H9 (cell line): ENCODE data around the gene TTC28. TPM values are rescaled to one million over a fixed set of nuclear protein-coding genes. Genes with fewer than 3 reads are reported as not detected.

ENCODE experiments used
- DNase-seq: peaks from one replicate; pipeline ENCODE4 v3.0.0-alpha.2; 2017
- H2AFZ ChIP-seq: one replicate; pipeline ENCODE4 v1.6.1; 2013; ENCODE audit warnings: mild to moderate bottlenecking, low read length, control low read depth, moderate library complexity
- H2AK5ac ChIP-seq: 2 replicates; pipeline ENCODE4 v1.6.1; 2013; ENCODE audit warnings: low read length, control low read depth, mixed read lengths; ENCODE audit not compliant: insufficient read length
- H2BK120ac ChIP-seq: one replicate; pipeline ENCODE4 v1.6.1; 2013; ENCODE audit warnings: low read depth, mild to moderate bottlenecking, low read length, control low read depth, inconsistent platforms; ENCODE audit not compliant: poor library complexity, severe bottlenecking
- H2BK12ac ChIP-seq: 2 replicates; pipeline ENCODE4 v1.6.1; 2013; ENCODE audit warnings: low read length, control low read depth, mixed read lengths, low read depth; ENCODE audit not compliant: insufficient read length
- H2BK15ac ChIP-seq: 2 replicates; pipeline ENCODE4 v1.6.1; 2013; ENCODE audit warnings: low read depth, low read length, control low read depth
- H2BK20ac ChIP-seq: one replicate; pipeline ENCODE4 v1.6.1; 2013; ENCODE audit warnings: low read depth, mild to moderate bottlenecking, low read length, control low read depth, inconsistent platforms; ENCODE audit not compliant: poor library complexity, severe bottlenecking
- H2BK5ac ChIP-seq: 2 replicates; pipeline ENCODE4 v1.6.1; 2013; ENCODE audit warnings: low read length, control low read depth, mixed read lengths; ENCODE audit not compliant: insufficient read length
- H3K14ac ChIP-seq: 2 replicates; pipeline ENCODE4 v1.6.1; 2013; ENCODE audit warnings: low read length, control low read depth; ENCODE audit not compliant: insufficient read depth
- H3K18ac ChIP-seq: 2 replicates; pipeline ENCODE4 v1.6.1; 2013; ENCODE audit warnings: low read depth, mild to moderate bottlenecking, mixed read lengths, low read length, control low read depth; ENCODE audit not compliant: insufficient read length
- H3K23ac ChIP-seq: 2 replicates; pipeline ENCODE4 v1.6.1; 2013; ENCODE audit warnings: low read length, control low read depth, mixed read lengths, low read depth; ENCODE audit not compliant: insufficient read length
- H3K23me2 ChIP-seq: 2 replicates; pipeline ENCODE4 v1.6.1; 2013; ENCODE audit warnings: low read depth, mild to moderate bottlenecking, mixed read lengths, low read length, control low read depth; ENCODE audit not compliant: insufficient read length, poor library complexity, severe bottlenecking
- H3K27ac ChIP-seq: 2 replicates; pipeline ENCODE4 v1.5.1; 2013; ENCODE audit warnings: low read length, control low read depth, mixed read lengths, low read depth; ENCODE audit not compliant: insufficient read length
- H3K27me3 ChIP-seq: 2 replicates; pipeline ENCODE4 v1.6.1; 2013; ENCODE audit warnings: low read length, control low read depth, inconsistent platforms; ENCODE audit not compliant: insufficient read depth
- H3K4ac ChIP-seq: 2 replicates; pipeline ENCODE4 v1.6.1; 2013; ENCODE audit warnings: low read depth, mild to moderate bottlenecking, control low read depth, inconsistent platforms, low read length, moderate library complexity
- H3K4me1 ChIP-seq: 2 replicates; pipeline ENCODE4 v1.6.1; 2013; ENCODE audit warnings: low read length, control low read depth, inconsistent platforms; ENCODE audit not compliant: insufficient read depth
- H3K4me2 ChIP-seq: 2 replicates; pipeline ENCODE4 v1.6.1; 2013; ENCODE audit warnings: low read length, control low read depth, mixed read lengths; ENCODE audit not compliant: insufficient read length, insufficient read depth
- H3K56ac ChIP-seq: 2 replicates; pipeline ENCODE4 v1.6.1; 2013; ENCODE audit warnings: low read depth, mild to moderate bottlenecking, mixed read lengths, low read length, control low read depth; ENCODE audit not compliant: insufficient read length
- H3K79me1 ChIP-seq: 2 replicates; pipeline ENCODE4 v1.6.1; 2013; ENCODE audit warnings: low read depth, mild to moderate bottlenecking, moderate library complexity, low read length, control low read depth, inconsistent platforms; ENCODE audit not compliant: insufficient read depth, poor library complexity, severe bottlenecking
- H3K79me2 ChIP-seq: 2 replicates; pipeline ENCODE4 v1.6.1; 2013; ENCODE audit warnings: low read length, control low read depth, inconsistent platforms; ENCODE audit not compliant: insufficient read depth
- H3K9ac ChIP-seq: 2 replicates; pipeline ENCODE4 v1.6.1; 2013; ENCODE audit warnings: low read length, control low read depth, mixed read lengths; ENCODE audit not compliant: insufficient read length; ENCODE audit errors: extremely low read depth
- H3K9me3 ChIP-seq: one replicate; pipeline ENCODE4 v1.6.1; 2013; ENCODE audit warnings: low read depth, low read length, inconsistent platforms; ENCODE audit not compliant: control insufficient read depth
- H3T11ph ChIP-seq: one replicate; pipeline ENCODE4 v1.6.1; 2013; ENCODE audit warnings: mild to moderate bottlenecking, low read length, control low read depth, inconsistent platforms
- H4K20me1 ChIP-seq: one replicate; pipeline ENCODE4 v1.6.1; 2013; ENCODE audit not compliant: control insufficient read depth, insufficient read length, insufficient read depth
- H4K5ac ChIP-seq: 2 replicates; pipeline ENCODE4 v1.6.1; 2013; ENCODE audit warnings: low read depth, mild to moderate bottlenecking, mixed read lengths, low read length, control low read depth; ENCODE audit not compliant: insufficient read length
- H4K8ac ChIP-seq: replicated peaks from 2 replicates; pipeline ENCODE4 v1.6.1; 2013; ENCODE audit warnings: low read length, control low read depth, mixed read lengths, low read depth; ENCODE audit not compliant: insufficient read length
- H4K91ac ChIP-seq: 2 replicates; pipeline ENCODE4 v1.6.1; 2013; ENCODE audit warnings: low read depth, mild to moderate bottlenecking, moderate library complexity, mixed read lengths, low read length, control low read depth; ENCODE audit not compliant: insufficient read length
- H3K27ac Mint-ChIP-seq, 3 experiments: 2 replicates in 2 of 3; 3 replicates in 1 of 3; pipeline ENCODE4 v1.8.0; 2020 to 2021; ENCODE audit warnings: mixed read lengths in 3 of 3, mild to moderate bottlenecking in 1 of 3, moderate library complexity in 1 of 3
- H3K27me3 Mint-ChIP-seq: 2 replicates; pipeline ENCODE4 v1.8.0; 2021; ENCODE audit warnings: low read depth, mild to moderate bottlenecking, moderate library complexity, mixed read lengths
- H3K36me3 Mint-ChIP-seq, 3 experiments: 2 replicates in 2 of 3; 3 replicates in 1 of 3; pipeline ENCODE4 v1.8.0; 2020 to 2021; ENCODE audit warnings: low read depth in 3 of 3, mixed read lengths in 3 of 3; ENCODE audit not compliant: insufficient read depth in 1 of 3
- H3K4me1 Mint-ChIP-seq, 2 experiments: 2 replicates each; pipeline ENCODE4 v1.8.0; 2020; ENCODE audit warnings: mixed read lengths in 2 of 2
- H3K4me3 Mint-ChIP-seq, 2 experiments: 2 replicates in 1 of 2; 3 replicates in 1 of 2; pipeline ENCODE4 v1.8.0; 2020 to 2021; ENCODE audit warnings: mild to moderate bottlenecking in 2 of 2, mixed read lengths in 2 of 2, moderate library complexity in 1 of 2
- H3K9me3 Mint-ChIP-seq, 2 experiments: 2 replicates in 1 of 2; 3 replicates in 1 of 2; pipeline ENCODE4 v1.8.0; 2020; ENCODE audit warnings: mild to moderate bottlenecking in 2 of 2, mixed read lengths in 2 of 2, moderate library complexity in 1 of 2
- CTCF ChIP-seq: fragments of 200-600 bp; sonication (generic); conservative IDR thresholded peaks from 3 replicates; pipeline ENCODE4 v1.8.0; 2021; ENCODE audit warnings: antibody characterized with exemption, mild to moderate bottlenecking
- WGBS: extraction: QIAGEN DNeasy Blood & Tissue Kit; methylation state at CpG from one replicate; pipeline ENCODE4 v1.1.7; 2013; ENCODE audit warnings: missing lambda C conversion rate, low lambda C conversion rate, mixed read lengths; ENCODE audit not compliant: insufficient read length; ENCODE audit errors: extremely low coverage; 5-methylcytosine and 5-hydroxymethylcytosine counted together
- total RNA-seq: library from RNA; stranded (reverse); gene quantifications from 2 replicates; pipeline ENCODE4 v1.2.1, GENCODE V29; 2021

The TTC28 gene
- total RNA-seq, 1 experiment from 2014 or later: 13.6 TPM

- H4K91ac ChIP-seq: no peak overlapping the region
- H2BK12ac ChIP-seq: no peak overlapping the region
- H2AFZ ChIP-seq: no peak overlapping the region
- H3K14ac ChIP-seq: no peak overlapping the region
- H3K23ac ChIP-seq: no peak overlapping the region
- H2BK20ac ChIP-seq: no peak overlapping the region
- no peak overlapping the region for H4K8ac ChIP-seq
- no peaks in the 10 kb centered on the region for H3K9me3 ChIP-seq
- TF ChIP-seq CTCF: peak; percentile 56; the same call in 2 of the 3 replicates
- no peak overlapping the region for H3T11ph ChIP-seq
- no peak overlapping the region for H3K4me3 Mint-ChIP-seq
- no peaks in the 10 kb centered on the region for H4K20me1 ChIP-seq
- H3K27me3 ChIP-seq: no peaks in the 10 kb centered on the region
- H3K36me3 Mint-ChIP-seq: no peaks in the 10 kb centered on the region; a peak in 1 of 7 replicates
- no peak overlapping the region for H4K5ac ChIP-seq
- no peak overlapping the region for H3K56ac ChIP-seq
- H3K9me3 Mint-ChIP-seq: no peaks in the 10 kb centered on the region
- H3K9ac ChIP-seq: no peak overlapping the region
- H3K4me1 Mint-ChIP-seq: peaks cover 35% of the 10 kb centered on the region in 2 experiments
- no peak overlapping the region for H3K4me2 ChIP-seq
- H3K18ac ChIP-seq: no peak overlapping the region
- H2BK15ac ChIP-seq: no peak overlapping the region
- peak; percentile 40 for DNase-seq
- no peak overlapping the region for H2AK5ac ChIP-seq
- H3K79me2 ChIP-seq: no peaks in the 10 kb centered on the region
- no peak overlapping the region for H3K27ac ChIP-seq
- H3K79me1 ChIP-seq: no peaks in the 10 kb centered on the region
- no peak overlapping the region for H2BK120ac ChIP-seq
- no peak overlapping the region for H3K4ac ChIP-seq
- H3K23me2 ChIP-seq: no peaks in the 10 kb centered on the region
- WGBS: no CpG with 5 or more reads among the region's 9 CpGs
- 0 out of 2 replicates have a peak, but pooled peaks cover 7% of the 10 kb centered on the region for H3K4me1 ChIP-seq
- no peaks in the 10 kb centered on the region; the same call in none of the 2 replicates for H3K27me3 Mint-ChIP-seq
- peak overlapping the region; percentile 5 to 51 (median 36); a peak in 4 of 7 replicates for H3K27ac Mint-ChIP-seq
- no peak overlapping the region for H2BK5ac ChIP-seq
These were observed 567.0 kb downstream of the TTC28 start for GRCh38 chr22:28112548-28113043.
